IPS-NIHi7 (cell line): ENCODE results near the gene GLRX3.
A peak's percentile ranks its signal among the peaks of the same experiment; 100 is the strongest.
"Not testable (repeated sequence)": the region's sequence is repeated elsewhere in the genome, so short reads cannot be mapped to it uniquely, and the experiment has no call there.

Experiments
- DNase-seq: peaks from one replicate; pipeline ENCODE4 v3.0.0; 2012; ENCODE audit warnings: mixed read lengths; ENCODE audit errors: extremely low spot score

Gene GLRX3

GRCh38 chr10:130189608-130190054 lies 53.4 kb downstream of the GLRX3 start:
- no peak for DNase-seq

GRCh38 chr10:130190055-130190736 lies 54.0 kb downstream of the GLRX3 start:
- DNase-seq, result peak; percentile 97

GRCh38 chr10:130190737-130191115 lies 54.5 kb downstream of the GLRX3 start:
- DNase-seq, result peak; percentile 47

GRCh38 chr10:130191380-130191779 lies 55.2 kb downstream of the GLRX3 start:
- DNase-seq, result no peak

GRCh38 chr10:130192276-130192848 lies 56.2 kb downstream of the GLRX3 start:
- no peak for DNase-seq

- DNase-seq, result no peak
Observed at GRCh38 chr10:130193033-130193432, 56.8 kb downstream of the GLRX3 start.

GRCh38 chr10:130193493-130194193 lies 57.5 kb downstream of the GLRX3 start:
- no peak for DNase-seq

GRCh38 chr10:130194194-130194990 lies 58.2 kb downstream of the GLRX3 start:
- DNase-seq, result no peak

- DNase-seq, result no peak
Observed at GRCh38 chr10:130194991-130195645, 58.9 kb downstream of the GLRX3 start.

GRCh38 chr10:130195746-130196294 lies 59.6 kb downstream of the GLRX3 start:
- no peak for DNase-seq

GRCh38 chr10:130196511-130197487 lies 60.6 kb downstream of the GLRX3 start:
- DNase-seq, result no peak

- no peak for DNase-seq
Observed at GRCh38 chr10:130198651-130199050, 62.5 kb downstream of the GLRX3 start.

GRCh38 chr10:130200179-130201042 lies 64.2 kb downstream of the GLRX3 start:
- no peak for DNase-seq

- DNase-seq, result no peak
Observed at GRCh38 chr10:130201043-130201380, 64.8 kb downstream of the GLRX3 start.

GRCh38 chr10:130202150-130202549 lies 66.0 kb downstream of the GLRX3 start:
- not testable (repeated sequence) for DNase-seq

GRCh38 chr10:130202984-130203621 lies 66.9 kb downstream of the GLRX3 start:
- no peak for DNase-seq

- no peak for DNase-seq
Observed at GRCh38 chr10:130203626-130204025, 67.4 kb downstream of the GLRX3 start.

- DNase-seq, result no peak
Observed at GRCh38 chr10:130206216-130206737, 70.1 kb downstream of the GLRX3 start.

GRCh38 chr10:130207205-130207604 lies 71.0 kb downstream of the GLRX3 start:
- DNase-seq, result no peak
